A549 treated with CpdA at 1 μM for 4 hours (cell line): ENCODE results near the gene TMEM39B. TPM values are rescaled to one million over a fixed set of nuclear protein-coding genes. Genes with fewer than 3 reads are reported as not detected.

Experiments used
- total RNA-seq: library from RNA; stranded (reverse); fragments of 200-300 nt; extraction: Qiagen RNA extraction; gene quantifications from 5 replicates; pipeline ENCODE4 v1.2.3, GENCODE V29; 2022; ENCODE audit warnings: low read depth

Gene TMEM39B
- 9.1 to 13.8 TPM (median 13.5 TPM) in 5 replicates for total RNA-seq

GRCh38 chr1:32072622-32073298, at the start of gene TMEM39B:
Gene TMEM39B, plus strand, starts transcription at chr1:32072939. Its CDS starts 109 bp downstream, at chr1:32073048.

GRCh38 chr1:32107742-32108661, 35.3 kb downstream of the TMEM39B start, which contains the start of gene KPNA6:
Gene KPNA6, plus strand, starts transcription at chr1:32108056. Its CDS starts 75 bp downstream, at chr1:32108131.

Other genes starting within 250 kb of the TMEM39B start
- 190 to 235 TPM (median 209 TPM) in 5 replicates for gene PTP4A2, start 134.6 kb upstream of the TMEM39B start, total RNA-seq
- gene KHDRBS1, start 59.1 kb upstream of the TMEM39B start, total RNA-seq, result 120 to 145 TPM (median 131 TPM) in 5 replicates
- gene KPNA6, start 35.1 kb downstream of the TMEM39B start, total RNA-seq, result 14.9 to 19.7 TPM (median 16.5 TPM) in 5 replicates
- 27.5 to 33.0 TPM (median 29.5 TPM) in 5 replicates for gene TXLNA, start 106.7 kb downstream of the TMEM39B start, total RNA-seq
- 1.9 to 2.6 TPM (median 2.2 TPM) in 5 replicates for gene CCDC28B, start 127.7 kb downstream of the TMEM39B start, total RNA-seq
- 1.6 to 2.6 TPM (median 2.3 TPM) in 5 replicates for gene IQCC, start 132.7 kb downstream of the TMEM39B start, total RNA-seq
- not detected in 5 replicates for gene DCDC2B, start 136.2 kb downstream of the TMEM39B start, total RNA-seq
- 8.8 to 10.4 TPM (median 9.5 TPM) in 5 replicates for gene TMEM234, start 149.4 kb downstream of the TMEM39B start, total RNA-seq
- 268 to 302 TPM (median 287 TPM) in 5 replicates for gene EIF3I, start 149.5 kb downstream of the TMEM39B start, total RNA-seq
- 0.55 to 1.0 TPM (median 0.80 TPM) in 5 replicates for gene FAM167B, start 174.3 kb downstream of the TMEM39B start, total RNA-seq
- 0.03 TPM in 1 of 5 replicates, not detected in the others for gene LCK, start 178.3 kb downstream of the TMEM39B start, total RNA-seq
- 57.7 to 61.8 TPM (median 59.8 TPM) in 5 replicates for gene HDAC1, start 219.1 kb downstream of the TMEM39B start, total RNA-seq